Lung (tissue), 12 donors: ENCODE measurements around the gene SMYD1. TPM values are rescaled to one million over a fixed set of nuclear protein-coding genes. Genes with fewer than 3 reads are reported as not detected.

Source experiments
- ATAC-seq: fragments of 200-7000 bp; cut with Tn5 transposase; one replicate; pipeline ENCODE4 v1.9.1; 2020; ENCODE audit warnings: moderate number of reproducible peaks; ENCODE audit not compliant: insufficient read depth, low FRiP score
- DNase-seq, 3 donors: peaks; one replicate each; pipeline ENCODE4 v3.0.0-alpha.2; 2013 to 2017
- H3K27ac ChIP-seq, 2 donors: one replicate each; pipeline ENCODE4 v1.5.1; 2013; ENCODE audit warnings: mild to moderate bottlenecking in 2 of 2, moderate library complexity in 2 of 2, control low read depth in 1 of 2, inconsistent platforms in 1 of 2, low read depth in 1 of 2, low read length in 1 of 2
- H3K27me3 ChIP-seq, 3 donors: one replicate each; pipeline ENCODE4 v1.5.1; 2013; ENCODE audit warnings: low read length in 2 of 3; ENCODE audit not compliant: control insufficient read depth in 3 of 3, insufficient read depth in 3 of 3
- H3K36me3 ChIP-seq, 4 donors: one replicate each; pipeline ENCODE4 v1.5.1; 2013; ENCODE audit warnings: low read length in 4 of 4, mild to moderate bottlenecking in 1 of 4, moderate library complexity in 1 of 4; ENCODE audit not compliant: control insufficient read depth in 4 of 4, insufficient read depth in 4 of 4
- H3K4me1 ChIP-seq, 5 donors: one replicate each; pipeline ENCODE4 v1.5.1; 2013; ENCODE audit warnings: low read length in 5 of 5, mild to moderate bottlenecking in 2 of 5, moderate library complexity in 1 of 5; ENCODE audit not compliant: control insufficient read depth in 5 of 5, insufficient read depth in 5 of 5
- H3K4me3 ChIP-seq: one replicate; pipeline ENCODE4 v1.5.1; 2013; ENCODE audit warnings: mild to moderate bottlenecking, control low read depth, moderate library complexity
- H3K9ac ChIP-seq, 2 donors: one replicate each; pipeline ENCODE4 v1.5.1; 2013; ENCODE audit warnings: low read length in 2 of 2, control low read depth in 1 of 2; ENCODE audit not compliant: insufficient read depth in 1 of 2
- H3K9me3 ChIP-seq, 4 donors: one replicate each; pipeline ENCODE4 v1.5.1; 2013; ENCODE audit warnings: low read length in 3 of 4, mild to moderate bottlenecking in 1 of 4, moderate library complexity in 1 of 4; ENCODE audit not compliant: control insufficient read depth in 4 of 4, insufficient read depth in 3 of 4
- WGBS, 2 donors: extraction: QIAGEN DNeasy Blood & Tissue Kit; methylation state at CpG; one replicate each; pipeline ENCODE4 v1.1.7; 2013; 5-methylcytosine and 5-hydroxymethylcytosine counted together
- polyA plus RNA-seq, 2 donors: library from polyadenylated mRNA; stranded (reverse); fragments of 200-250 nt; gene quantifications; one replicate each; pipeline ENCODE4 v1.2.1, GENCODE V29; 2013
- total RNA-seq, 2 donors: library from RNA; depleted of rRNA in 1 of 2; stranded (reverse); fragments of >200 nt in 1 of 2; gene quantifications; one replicate each; pipeline ENCODE4 v1.2.1, GENCODE V29; 2014 to 2021
- TF ChIP-seq, protein P1 (sequence below): IDR thresholded peaks from 2 replicates; pipeline ENCODE4 v1.5.1; 2012; ENCODE audit warnings: mild to moderate bottlenecking; ENCODE audit errors: control extremely low read depth, extremely low read depth
- donor health status: control.
- donor health status: control.
- donor health status: Bipolar disorder and iron deficiency.
- donor health status: healthy.
- donor health status: DM: yes; HTN: yes; CAD: no.

SMYD1 gene
- total and polyA plus RNA-seq, 4 donors = 0.20 TPM; not detected in 3

DNA sequence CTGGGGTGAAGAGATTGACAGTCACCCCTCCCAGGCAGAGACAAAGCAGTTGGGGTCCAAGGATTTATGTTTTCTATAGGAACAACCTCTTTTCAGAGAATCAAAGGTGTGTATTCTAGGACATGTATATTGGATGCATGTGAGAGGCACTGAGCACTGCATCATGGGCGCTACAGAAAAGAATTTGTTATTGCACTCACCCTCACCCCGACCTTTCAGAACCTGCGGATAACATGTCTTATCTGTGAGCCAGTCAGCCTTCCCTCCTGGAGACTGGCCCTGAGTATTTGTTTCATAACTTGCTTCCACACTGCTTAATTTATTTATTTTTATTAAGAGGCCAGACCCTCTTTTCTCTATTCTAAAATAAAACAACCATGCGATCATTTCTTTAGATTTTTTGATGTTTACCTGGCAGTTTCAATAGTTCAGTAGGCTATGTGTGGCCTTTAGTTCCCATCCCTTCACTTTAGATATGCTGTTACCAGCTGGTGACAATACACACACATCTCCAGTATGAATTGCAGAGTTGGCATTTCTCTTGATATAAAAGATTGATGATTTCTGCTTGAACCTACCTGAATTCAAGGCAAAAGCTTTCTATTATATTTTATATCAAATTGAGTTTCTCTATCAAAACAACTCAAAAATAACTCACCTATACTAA, 30.4 kb downstream of the SMYD1 start:
- Histone ChIP-seq H3K27ac (no peak overlapping the region), H3K9me3 (peaks cover 0 to 2% (median 0%) of the 10 kb centered on the region in 4 donors), H3K27me3 (peaks cover 0 to 4% (median 0%) of the 10 kb centered on the region in 3 donors), H3K9ac (no peak overlapping the region), H3K4me1 (no peaks in the 10 kb centered on the region), H3K4me3 (no peak overlapping the region), H3K36me3 (no peaks in the 10 kb centered on the region)
- TF ChIP-seq, protein P1, sequence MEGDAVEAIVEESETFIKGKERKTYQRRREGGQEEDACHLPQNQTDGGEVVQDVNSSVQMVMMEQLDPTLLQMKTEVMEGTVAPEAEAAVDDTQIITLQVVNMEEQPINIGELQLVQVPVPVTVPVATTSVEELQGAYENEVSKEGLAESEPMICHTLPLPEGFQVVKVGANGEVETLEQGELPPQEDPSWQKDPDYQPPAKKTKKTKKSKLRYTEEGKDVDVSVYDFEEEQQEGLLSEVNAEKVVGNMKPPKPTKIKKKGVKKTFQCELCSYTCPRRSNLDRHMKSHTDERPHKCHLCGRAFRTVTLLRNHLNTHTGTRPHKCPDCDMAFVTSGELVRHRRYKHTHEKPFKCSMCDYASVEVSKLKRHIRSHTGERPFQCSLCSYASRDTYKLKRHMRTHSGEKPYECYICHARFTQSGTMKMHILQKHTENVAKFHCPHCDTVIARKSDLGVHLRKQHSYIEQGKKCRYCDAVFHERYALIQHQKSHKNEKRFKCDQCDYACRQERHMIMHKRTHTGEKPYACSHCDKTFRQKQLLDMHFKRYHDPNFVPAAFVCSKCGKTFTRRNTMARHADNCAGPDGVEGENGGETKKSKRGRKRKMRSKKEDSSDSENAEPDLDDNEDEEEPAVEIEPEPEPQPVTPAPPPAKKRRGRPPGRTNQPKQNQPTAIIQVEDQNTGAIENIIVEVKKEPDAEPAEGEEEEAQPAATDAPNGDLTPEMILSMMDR = no peak
- no peak for ATAC-seq
- no peak for DNase-seq
- WGBS, 2 donors = 65 to 74% methylated on average over 4 of the region's 4 CpGs

DNA sequence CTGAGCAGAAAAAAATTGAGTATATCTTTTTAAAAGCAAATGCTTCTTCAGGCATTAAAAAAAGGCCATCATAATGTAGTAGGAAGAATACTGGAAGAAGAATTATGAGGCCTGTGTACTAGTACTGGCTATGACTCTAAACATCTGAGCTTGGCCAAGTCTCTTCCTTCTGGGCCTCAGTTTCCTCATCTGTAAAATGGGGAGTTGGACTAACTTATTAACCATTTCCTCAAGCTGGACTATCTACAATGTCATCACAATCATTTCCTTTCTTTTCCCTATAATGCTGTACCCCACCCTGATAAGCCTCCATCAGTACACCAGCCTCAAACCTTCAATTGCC, 30.9 kb downstream of the SMYD1 start:
- H3K27ac ChIP-seq = no peak overlapping the region
- no peak overlapping the region for H3K4me3 ChIP-seq
- TF ChIP-seq, protein P1 = no peak
- H3K36me3 ChIP-seq = no peaks in the 10 kb centered on the region
- ATAC-seq (no peak), DNase-seq (no peak)
- no peaks in the 10 kb centered on the region for H3K4me1 ChIP-seq
- H3K9ac ChIP-seq = no peak overlapping the region
- peaks cover 0 to 2% (median 0%) of the 10 kb centered on the region in 4 donors for H3K9me3 ChIP-seq
- peaks cover 0 to under 1% (median 0%) of the 10 kb centered on the region in 3 donors for H3K27me3 ChIP-seq

DNA sequence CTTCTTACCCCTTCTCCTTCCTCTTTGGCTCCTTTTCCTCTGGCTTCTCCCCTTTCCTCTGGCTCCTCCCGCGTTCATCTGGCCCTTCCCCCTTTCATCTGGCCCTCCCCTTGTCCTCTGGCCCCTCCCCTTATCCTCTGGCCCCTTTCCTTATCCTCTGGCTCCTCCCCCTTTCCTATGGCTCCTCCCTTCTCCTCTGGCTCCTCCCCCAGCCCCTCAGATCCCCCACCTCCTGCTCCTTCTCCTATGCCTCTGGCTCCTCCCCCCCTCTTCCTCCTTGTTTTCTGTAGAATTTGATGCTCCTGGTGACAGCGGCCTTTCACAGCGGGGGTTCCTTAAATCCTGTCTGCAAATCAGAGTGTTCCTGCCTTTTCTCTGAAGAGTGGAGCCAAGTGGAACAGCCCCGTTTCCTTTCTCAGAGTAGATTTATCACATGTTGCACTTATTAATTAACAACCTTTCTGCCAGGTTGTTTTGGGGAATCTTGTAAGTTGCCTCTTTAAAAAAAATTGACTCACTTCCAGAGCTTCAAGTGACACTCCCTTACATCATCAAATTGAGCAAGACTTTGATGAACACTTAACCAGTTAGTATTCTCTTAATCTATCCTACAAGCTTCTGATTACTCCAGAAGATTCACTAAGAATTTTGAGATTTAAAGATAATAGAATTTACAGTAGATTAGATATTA, 32.3 kb downstream of the SMYD1 start:
- peaks cover 0 to 2% (median 0%) of the 10 kb centered on the region in 4 donors for H3K9me3 ChIP-seq
- no peaks in the 10 kb centered on the region for H3K27me3 ChIP-seq
- WGBS, 2 donors = 38 to 53% methylated on average over 5 of the region's 5 CpGs
- no peak overlapping the region for H3K27ac ChIP-seq
- H3K36me3 ChIP-seq = no peaks in the 10 kb centered on the region
- DNase-seq (peak in 2 of 3 donors; percentile 3 to 21), ATAC-seq (no peak)
- no peak overlapping the region for H3K9ac ChIP-seq
- TF ChIP-seq, protein P1 = no peak
- no peaks in the 10 kb centered on the region for H3K4me1 ChIP-seq
- H3K4me3 ChIP-seq = no peak overlapping the region
